Loucy (cell line): Measurements from ENCODE around the gene SREK1.

ENCODE experiments used
- H2AFZ ChIP-seq: fragments of 200-600 bp; sonication (generic); 2 replicates; pipeline ENCODE4 v1.6.0; 2016; ENCODE audit warnings: antibody characterized with exemption, mild to moderate bottlenecking, low read length, moderate library complexity
- H3F3A ChIP-seq: fragments of 200-600 bp; 2 replicates; pipeline ENCODE4 v1.6.0; 2016; ENCODE audit warnings: antibody characterized with exemption, low read depth, mild to moderate bottlenecking
- H3K27me3 ChIP-seq: fragments of 200-600 bp; sonication (generic); 2 replicates; pipeline ENCODE4 v1.6.1; 2014; ENCODE audit warnings: low read length, mild to moderate bottlenecking; ENCODE audit not compliant: insufficient read depth, poor library complexity, severe bottlenecking
- H3K36me3 ChIP-seq: fragments of 200-600 bp; sonication (generic); 2 replicates; pipeline ENCODE4 v1.6.1; 2016; ENCODE audit warnings: low read length; ENCODE audit not compliant: insufficient read depth
- H3K4me1 ChIP-seq: fragments of 200-600 bp; sonication (generic); 2 replicates; pipeline ENCODE4 v1.5.1; 2014; ENCODE audit warnings: low read length, mild to moderate bottlenecking; ENCODE audit not compliant: insufficient read depth, poor library complexity, severe bottlenecking
- H3K4me2 ChIP-seq: fragments of 200-600 bp; sonication (generic); 2 replicates; pipeline ENCODE4 v1.6.0; 2014; ENCODE audit warnings: antibody characterized with exemption, low read length, low read depth, mild to moderate bottlenecking; ENCODE audit not compliant: poor library complexity, severe bottlenecking
- H3K4me3 ChIP-seq: fragments of 200-600 bp; sonication (generic); 2 replicates; pipeline ENCODE4 v1.5.1; 2014; ENCODE audit warnings: low read length, mild to moderate bottlenecking, mixed read lengths; ENCODE audit not compliant: poor library complexity, severe bottlenecking
- H3K79me2 ChIP-seq: fragments of 200-600 bp; sonication (generic); 2 replicates; pipeline ENCODE4 v1.6.1; 2014; ENCODE audit warnings: low read length; ENCODE audit not compliant: insufficient read depth
- H3K9ac ChIP-seq: fragments of 200-600 bp; sonication (generic); 2 replicates; pipeline ENCODE4 v1.6.0; 2014; ENCODE audit warnings: mild to moderate bottlenecking, low read depth, low read length, moderate library complexity; ENCODE audit not compliant: poor library complexity, severe bottlenecking
- H3K9me2 ChIP-seq: fragments of 200-600 bp; sonication (generic); replicated peaks from 2 replicates; pipeline ENCODE4 v1.6.1; 2016; ENCODE audit warnings: low read depth, low read length, mixed read lengths
- H3K9me3 ChIP-seq: fragments of 200-600 bp; sonication (generic); 2 replicates; pipeline ENCODE4 v1.6.1; 2014; ENCODE audit warnings: mild to moderate bottlenecking, antibody characterized with exemption, low read length, low read depth; ENCODE audit not compliant: insufficient read depth
- H4K20me1 ChIP-seq: fragments of 200-600 bp; sonication (generic); 2 replicates; pipeline ENCODE4 v1.6.0; 2014; ENCODE audit warnings: antibody characterized with exemption, low read length, mild to moderate bottlenecking; ENCODE audit not compliant: insufficient read depth, poor library complexity, severe bottlenecking
- CTCF ChIP-seq: fragments of 200-600 bp; sonication (generic); conservative IDR thresholded peaks from 2 replicates; pipeline ENCODE4 v1.5.1; 2014; ENCODE audit warnings: mild to moderate bottlenecking, antibody characterized with exemption, low read length
- EZH2phosphoT487 ChIP-seq: fragments of 200-600 bp; IDR thresholded peaks from 2 replicates; pipeline ENCODE4 v1.6.1; 2018; ENCODE audit warnings: antibody characterized with exemption, mild to moderate bottlenecking, moderate library complexity, borderline replicate concordance

The SREK1 gene

DNA sequence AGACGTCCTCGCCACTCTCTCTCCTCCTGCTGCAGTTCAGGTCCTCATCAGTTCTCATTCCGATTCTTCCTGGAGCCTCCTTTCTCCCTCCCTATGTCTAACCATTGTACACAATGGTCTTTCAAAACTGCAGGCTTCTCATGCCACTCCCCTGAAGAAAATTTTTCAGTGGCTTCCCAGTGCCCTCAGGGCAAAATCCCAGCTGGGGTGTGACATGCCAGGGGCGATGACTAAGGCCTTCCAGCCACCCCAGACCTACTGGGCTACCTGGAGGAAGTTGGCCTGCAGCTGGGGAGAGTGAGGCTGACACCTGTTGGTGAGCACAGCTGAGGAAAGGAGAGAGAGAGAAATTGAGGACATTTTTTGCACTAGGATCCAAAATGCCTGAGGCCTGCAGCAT lies 65.2 kb downstream of the SREK1 start:
- Histone ChIP-seq H2AFZ (no peak overlapping the region), H3K79me2 (no peaks in the 10 kb centered on the region), H3K4me3 (no peak overlapping the region), H3K4me2 (no peak overlapping the region), H3K36me3 (no peaks in the 10 kb centered on the region), H4K20me1 (no peaks in the 10 kb centered on the region), H3K9me3 (no peaks in the 10 kb centered on the region), H3K4me1 (no peaks in the 10 kb centered on the region), H3K9me2 (no peaks in the 10 kb centered on the region), H3K9ac (no peak overlapping the region), H3K27me3 (no peaks in the 10 kb centered on the region), H3F3A (no peaks in the 10 kb centered on the region)
- 0 out of 2 replicates have a peak, but pooled peaks have one; percentile 24 for TF ChIP-seq CTCF
- TF ChIP-seq EZH2phosphoT487: no peak

- Histone ChIP-seq H3K4me3 (no peak overlapping the region), H3K4me2 (no peak overlapping the region), H3K9ac (no peak overlapping the region), H3K9me3 (no peaks in the 10 kb centered on the region), H3K4me1 (no peaks in the 10 kb centered on the region), H3K27me3 (no peaks in the 10 kb centered on the region), H3K36me3 (no peaks in the 10 kb centered on the region), H3F3A (no peaks in the 10 kb centered on the region), H3K9me2 (no peaks in the 10 kb centered on the region), H4K20me1 (no peaks in the 10 kb centered on the region), H3K79me2 (no peaks in the 10 kb centered on the region), H2AFZ (no peak overlapping the region)
- no peak for TF ChIP-seq CTCF
- no peak for TF ChIP-seq EZH2phosphoT487
Observed at GRCh38 chr5:66209794-66210193, 65.7 kb downstream of the SREK1 start.

DNA sequence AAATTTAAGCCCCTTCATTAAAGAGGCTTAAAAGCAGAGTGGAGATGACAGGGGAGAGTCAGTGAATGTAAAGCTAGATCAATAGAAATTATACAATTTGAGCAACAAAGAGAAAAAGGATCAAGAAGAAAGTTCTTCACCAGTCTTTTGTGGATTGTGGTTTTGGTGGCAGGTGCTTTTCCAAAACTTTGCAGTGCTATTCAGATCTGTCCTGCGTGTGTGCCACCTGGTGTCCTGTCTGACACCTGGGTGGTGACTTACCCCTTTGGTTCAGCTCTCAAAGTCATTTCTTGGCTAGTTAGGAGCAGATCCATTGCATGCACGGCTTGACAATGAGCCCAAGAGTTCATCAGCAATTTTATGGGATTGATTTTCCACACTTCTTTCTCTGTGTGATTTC lies 69.4 kb downstream of the SREK1 start:
- no peak overlapping the region for H3K9ac ChIP-seq
- H3K4me1 ChIP-seq: no peaks in the 10 kb centered on the region
- TF ChIP-seq CTCF (no peak), EZH2phosphoT487 (no peak)
- H3K9me2 ChIP-seq: no peaks in the 10 kb centered on the region
- H3K9me3 ChIP-seq: no peaks in the 10 kb centered on the region
- H3F3A ChIP-seq: no peaks in the 10 kb centered on the region
- no peaks in the 10 kb centered on the region for H3K79me2 ChIP-seq
- no peaks in the 10 kb centered on the region for H4K20me1 ChIP-seq
- H3K4me3 ChIP-seq: no peak overlapping the region
- no peaks in the 10 kb centered on the region for H3K36me3 ChIP-seq
- H3K4me2 ChIP-seq: no peak overlapping the region
- H3K27me3 ChIP-seq: no peaks in the 10 kb centered on the region
- no peak overlapping the region for H2AFZ ChIP-seq
